Natural killer cell (primary cell): ENCODE results near the gene OTULIN. TPM values are rescaled to one million over a fixed set of nuclear protein-coding genes. Genes with fewer than 3 reads are reported as not detected.

ENCODE experiments used
- ATAC-seq, 3 donors: fragments of 150-1000 bp in 2 of 3; fragments of 200-7000 bp in 1 of 3; cut with Tn5 transposase; 1 replicate in 1 of 3; 2 replicates in 2 of 3; pipeline ENCODE4 v1.10.0; 2021; ENCODE audit warnings: mild to moderate bottlenecking in 2 of 3, moderate library complexity in 2 of 3
- DNase-seq, 2 donors: peaks; one replicate each; pipeline versions ENCODE4 v3.0.0 to v3.0.0-alpha.2; 2013 to 2021; ENCODE audit warnings: mixed read lengths in 1 of 2
- H3K27ac ChIP-seq: one replicate; pipeline ENCODE4 v1.5.1; 2013; ENCODE audit warnings: mild to moderate bottlenecking, low read length
- H3K27me3 ChIP-seq: one replicate; pipeline ENCODE4 v1.6.1; 2013; ENCODE audit warnings: low read length; ENCODE audit not compliant: control insufficient read depth, insufficient read depth
- H3K36me3 ChIP-seq: one replicate; pipeline ENCODE4 v1.6.1; 2013; ENCODE audit warnings: low read length; ENCODE audit not compliant: control insufficient read depth, insufficient read depth
- H3K4me1 ChIP-seq: one replicate; pipeline ENCODE4 v1.6.1; 2013; ENCODE audit warnings: low read length; ENCODE audit not compliant: control insufficient read depth, insufficient read depth
- H3K4me3 ChIP-seq: one replicate; pipeline ENCODE4 v1.5.1; 2013; ENCODE audit warnings: low read length
- H3K9me3 ChIP-seq: one replicate; pipeline ENCODE4 v1.6.1; 2013; ENCODE audit warnings: low read length; ENCODE audit not compliant: control insufficient read depth, insufficient read depth
- H3K27ac Mint-ChIP-seq, 2 donors: one replicate each; pipeline ENCODE4 v1.8.0; 2022; ENCODE audit warnings: mild to moderate bottlenecking in 2 of 2, mixed read lengths in 2 of 2, moderate library complexity in 1 of 2
- H3K27me3 Mint-ChIP-seq, 2 donors: one replicate each; pipeline ENCODE4 v1.8.0; 2022; ENCODE audit warnings: low read depth in 2 of 2, mixed read lengths in 2 of 2
- H3K36me3 Mint-ChIP-seq: one replicate; pipeline ENCODE4 v1.8.0; 2022; ENCODE audit warnings: mixed read lengths
- H3K4me1 Mint-ChIP-seq, 2 donors: one replicate each; pipeline ENCODE4 v1.8.0; 2022; ENCODE audit warnings: mixed read lengths in 2 of 2
- H3K4me3 Mint-ChIP-seq: one replicate; pipeline ENCODE4 v1.8.0; 2022; ENCODE audit warnings: mild to moderate bottlenecking, moderate library complexity, mixed read lengths
- H3K9me3 Mint-ChIP-seq, 2 donors: one replicate each; pipeline ENCODE4 v1.8.0; 2022; ENCODE audit warnings: mixed read lengths in 2 of 2
- WGBS: methylation state at CpG from one replicate; pipeline ENCODE4 v1.1.7; 2013; ENCODE audit warnings: missing lambda C conversion rate; ENCODE audit not compliant: insufficient coverage; 5-methylcytosine and 5-hydroxymethylcytosine counted together
- intact Hi-C: fragments of 100-400 bp; cut with micrococcal nuclease; formaldehyde crosslinking; loops from one replicate; pipeline ENCODE4 v1.14.2; 2022
- total RNA-seq, 4 donors: library from RNA; stranded (reverse); fragments of 120-200 nt in 1 of 4; gene quantifications; one replicate each; pipeline versions ENCODE4 v1.2.3 to v1.2.4, GENCODE V29; 2013 to 2022
- TF ChIP-seq, protein P1 (sequence below): fragments of 200-600 bp; IDR thresholded peaks from one replicate; pipeline ENCODE4 v1.8.0; 2022; ENCODE audit warnings: antibody characterized with exemption

OTULIN gene
- total RNA-seq, 3 donors from 2014 or later (not counting 1 experiment from before 2014, with no cell fraction given) = 96.5 to 166 (median 102) TPM

DNA sequence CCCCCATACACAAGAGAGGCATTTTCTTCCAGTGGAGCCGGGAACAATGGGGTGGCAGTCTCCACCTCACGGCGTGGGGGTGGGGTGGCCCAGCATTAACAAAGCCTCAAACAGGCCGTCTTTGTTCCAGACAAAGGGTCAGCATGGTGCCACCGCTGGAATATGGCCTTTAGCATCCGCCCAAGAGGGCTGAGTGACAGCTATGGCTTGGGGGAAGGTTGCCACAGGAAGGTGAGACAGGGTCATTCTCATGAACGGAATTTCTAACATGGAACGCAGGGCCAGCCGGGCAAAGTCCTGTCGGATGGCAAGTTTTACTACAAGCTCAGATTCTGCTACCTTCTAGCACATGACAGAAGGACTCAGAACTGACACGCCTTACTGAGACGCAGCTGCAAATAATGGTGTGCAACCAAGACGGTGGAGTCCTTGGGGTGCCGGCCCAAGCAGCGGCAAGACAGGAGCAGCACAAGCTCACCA, 64.0 kb downstream of the OTULIN start:
- ATAC-seq = no peak
- H3K27ac Mint-ChIP-seq = no peak overlapping the region
- DNase-seq = no peak
- Histone ChIP-seq H3K27me3 (no peaks in the 10 kb centered on the region), H3K27ac (no peak overlapping the region), H3K9me3 (no peaks in the 10 kb centered on the region), H3K4me1 (peaks cover 2% of the 10 kb centered on the region), H3K36me3 (peaks cover 5% of the 10 kb centered on the region), H3K4me3 (no peak overlapping the region)
- intact Hi-C loops = no loop called here
- H3K36me3 Mint-ChIP-seq = no peaks in the 10 kb centered on the region
- no peaks in the 10 kb centered on the region for H3K9me3 Mint-ChIP-seq
- TF ChIP-seq, protein P1, sequence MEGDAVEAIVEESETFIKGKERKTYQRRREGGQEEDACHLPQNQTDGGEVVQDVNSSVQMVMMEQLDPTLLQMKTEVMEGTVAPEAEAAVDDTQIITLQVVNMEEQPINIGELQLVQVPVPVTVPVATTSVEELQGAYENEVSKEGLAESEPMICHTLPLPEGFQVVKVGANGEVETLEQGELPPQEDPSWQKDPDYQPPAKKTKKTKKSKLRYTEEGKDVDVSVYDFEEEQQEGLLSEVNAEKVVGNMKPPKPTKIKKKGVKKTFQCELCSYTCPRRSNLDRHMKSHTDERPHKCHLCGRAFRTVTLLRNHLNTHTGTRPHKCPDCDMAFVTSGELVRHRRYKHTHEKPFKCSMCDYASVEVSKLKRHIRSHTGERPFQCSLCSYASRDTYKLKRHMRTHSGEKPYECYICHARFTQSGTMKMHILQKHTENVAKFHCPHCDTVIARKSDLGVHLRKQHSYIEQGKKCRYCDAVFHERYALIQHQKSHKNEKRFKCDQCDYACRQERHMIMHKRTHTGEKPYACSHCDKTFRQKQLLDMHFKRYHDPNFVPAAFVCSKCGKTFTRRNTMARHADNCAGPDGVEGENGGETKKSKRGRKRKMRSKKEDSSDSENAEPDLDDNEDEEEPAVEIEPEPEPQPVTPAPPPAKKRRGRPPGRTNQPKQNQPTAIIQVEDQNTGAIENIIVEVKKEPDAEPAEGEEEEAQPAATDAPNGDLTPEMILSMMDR = no peak
- no peak overlapping the region for H3K4me3 Mint-ChIP-seq
- no peaks in the 10 kb centered on the region for H3K27me3 Mint-ChIP-seq
- 93% methylated on average over 15 of the region's 15 CpGs for WGBS
- H3K4me1 Mint-ChIP-seq = peaks cover 0 to 4% of the 10 kb centered on the region in 2 donors

DNA sequence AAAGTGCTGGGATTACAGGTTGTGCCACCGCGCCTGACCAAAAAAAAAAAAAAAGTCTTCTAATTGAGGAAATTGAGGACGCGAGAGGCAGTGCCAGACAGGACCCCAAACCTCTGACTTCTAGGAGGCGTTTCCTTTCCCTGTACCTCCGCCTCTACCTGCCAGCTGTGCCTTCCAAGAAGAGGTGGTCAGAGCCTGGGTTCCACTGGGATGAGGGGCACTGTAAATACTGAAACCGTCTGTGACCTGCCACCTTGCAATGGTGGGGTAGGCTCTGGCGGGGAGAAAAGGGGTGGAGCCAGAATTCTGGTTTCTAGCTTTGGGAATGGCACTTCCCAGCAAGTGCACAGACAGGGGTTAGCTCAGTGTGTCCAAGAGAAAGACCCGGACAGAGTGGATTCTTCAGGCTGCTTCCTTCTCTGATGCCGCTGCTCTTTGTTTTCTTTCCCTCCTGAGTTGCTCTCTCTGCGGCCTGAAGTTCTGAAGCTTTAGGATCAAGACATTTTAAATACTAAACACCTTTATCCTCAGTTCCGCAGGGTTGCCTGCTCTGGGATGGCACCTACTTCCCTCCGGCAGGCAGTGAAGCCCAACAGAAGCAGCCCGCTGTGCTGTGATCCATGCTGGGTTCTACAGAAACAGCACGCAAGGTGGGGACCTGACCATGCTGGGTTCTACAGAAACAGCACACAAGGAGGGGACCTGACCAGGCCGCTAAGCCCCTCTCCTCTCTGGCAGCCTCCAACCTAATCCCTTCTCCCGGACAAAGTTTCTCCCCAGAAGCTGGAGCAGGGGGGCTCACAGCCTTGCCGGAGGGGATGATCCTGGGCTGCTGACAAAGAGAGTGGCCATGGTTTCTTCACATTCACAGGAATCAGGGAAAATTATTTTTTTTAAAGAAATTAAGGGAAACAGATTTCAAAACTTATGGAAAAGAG, 65.2 kb downstream of the OTULIN start:
- Histone ChIP-seq H3K27me3 (no peaks in the 10 kb centered on the region), H3K27ac (no peak overlapping the region), H3K9me3 (no peaks in the 10 kb centered on the region), H3K36me3 (peaks cover 7% of the 10 kb centered on the region), H3K4me1 (peaks cover 2% of the 10 kb centered on the region), H3K4me3 (no peak overlapping the region)
- TF ChIP-seq, protein P1 = no peak
- Mint-ChIP-seq H3K36me3 (no peaks in the 10 kb centered on the region), H3K9me3 (no peaks in the 10 kb centered on the region), H3K4me1 (peaks cover 0 to 4% of the 10 kb centered on the region in 2 donors), H3K4me3 (no peak overlapping the region), H3K27ac (no peak overlapping the region), H3K27me3 (no peaks in the 10 kb centered on the region)
- no peak for ATAC-seq
- WGBS = 97% methylated on average over 18 of the region's 18 CpGs
- intact Hi-C loops = no loop called here
- DNase-seq = no peak

DNA sequence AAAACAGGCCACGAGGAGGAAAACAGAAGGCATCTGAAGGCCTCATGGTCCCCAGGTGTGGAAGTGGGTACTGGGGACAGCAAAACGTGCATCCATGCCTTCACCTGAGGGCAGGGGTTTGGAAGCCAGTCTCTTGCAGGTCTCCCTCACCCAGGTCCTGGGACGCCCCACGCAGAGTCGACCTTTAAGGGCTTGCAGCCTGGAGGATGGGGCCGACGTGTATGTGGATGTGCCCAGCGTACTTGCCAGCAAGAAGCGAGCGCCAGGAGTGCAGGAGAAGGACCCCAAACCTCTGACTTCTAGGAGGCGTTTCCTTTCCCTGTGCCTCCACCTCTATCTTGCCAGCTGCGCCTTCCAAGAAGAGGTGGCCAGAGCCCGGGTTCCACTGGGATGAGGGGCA, 65.9 kb downstream of the OTULIN start:
- H3K27me3 Mint-ChIP-seq = no peaks in the 10 kb centered on the region
- no peak overlapping the region for H3K27ac Mint-ChIP-seq
- Histone ChIP-seq H3K4me1 (no peaks in the 10 kb centered on the region), H3K27ac (no peak overlapping the region), H3K9me3 (no peaks in the 10 kb centered on the region), H3K4me3 (no peak overlapping the region), H3K27me3 (no peaks in the 10 kb centered on the region), H3K36me3 (peaks cover 7% of the 10 kb centered on the region)
- no peak overlapping the region for H3K4me3 Mint-ChIP-seq
- TF ChIP-seq, protein P1 = no peak
- WGBS = 95% methylated on average over 12 of the region's 13 CpGs
- ATAC-seq (no peak), DNase-seq (no peak)
- H3K9me3 Mint-ChIP-seq = no peaks in the 10 kb centered on the region
- H3K36me3 Mint-ChIP-seq = no peaks in the 10 kb centered on the region
- H3K4me1 Mint-ChIP-seq = peaks cover 0 to 4% of the 10 kb centered on the region in 2 donors
- intact Hi-C loops = no loop called here
